AG08396 (cell line): ENCODE data around the gene TBCA.
"Not testable (repeated sequence)": the region's sequence is repeated elsewhere in the genome, so short reads cannot be mapped to it uniquely, and the experiment has no call there.

Source experiments
- DNase-seq: peaks from one replicate; pipeline ENCODE4 v3.0.0; 2012; ENCODE audit warnings: low spot score, mixed read lengths

The TBCA gene

GRCh38 chr5:77772729-77773128, 3.4 kb downstream of the TBCA start:
- DNase-seq = no peak

DNA sequence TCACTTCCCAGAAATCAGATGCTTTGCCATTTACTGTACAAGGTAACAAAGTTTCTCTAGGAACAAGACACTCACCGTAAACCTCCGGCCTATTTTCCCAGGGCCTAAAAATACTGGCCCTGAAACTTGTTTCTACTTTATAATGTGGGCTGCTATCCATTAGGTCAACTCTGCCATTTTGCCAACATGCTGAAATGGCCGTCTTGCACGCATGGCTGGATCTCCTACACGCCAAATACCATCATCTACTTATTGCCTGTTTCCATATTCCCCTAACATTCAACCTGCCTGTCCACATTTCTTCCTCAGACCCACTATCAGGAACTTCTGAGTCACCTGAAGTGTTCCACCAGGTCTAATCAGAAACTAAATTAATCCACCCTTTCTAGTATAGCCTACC, 4.7 kb downstream of the TBCA start:
- no peak for DNase-seq

DNA sequence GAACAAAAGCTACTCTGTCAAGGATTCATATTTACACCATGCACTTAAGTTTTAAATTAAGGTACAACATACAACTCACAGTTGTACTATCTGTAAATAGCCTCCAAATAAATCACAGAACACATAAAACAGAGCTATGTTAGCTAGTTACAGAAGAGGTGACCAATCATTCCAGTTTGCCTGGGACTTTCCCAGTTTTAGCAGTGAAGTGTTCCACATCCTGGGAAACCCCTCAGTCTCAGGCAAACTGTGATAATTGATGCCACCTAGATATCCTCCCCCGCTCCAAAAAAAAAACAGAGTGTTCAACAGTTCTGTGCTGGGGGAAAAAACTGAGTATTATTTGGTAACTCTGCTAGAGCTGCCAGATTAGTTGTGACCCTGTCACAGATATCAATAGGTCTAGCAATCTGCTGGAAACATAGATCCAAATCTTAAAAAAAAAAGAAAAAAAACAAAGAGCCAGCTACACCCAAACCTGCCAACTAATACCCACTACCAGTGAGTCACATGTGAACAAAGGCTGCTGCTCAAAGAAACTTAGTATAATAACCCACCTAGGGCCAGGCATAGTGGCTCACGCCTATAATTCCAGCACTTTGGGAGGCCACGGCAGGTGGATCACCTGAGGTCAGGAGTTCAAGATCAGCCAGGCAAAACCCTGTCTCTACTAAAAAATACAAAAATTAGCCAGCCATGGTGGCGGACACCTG, 5.7 kb downstream of the TBCA start:
- no peak for DNase-seq

DNA sequence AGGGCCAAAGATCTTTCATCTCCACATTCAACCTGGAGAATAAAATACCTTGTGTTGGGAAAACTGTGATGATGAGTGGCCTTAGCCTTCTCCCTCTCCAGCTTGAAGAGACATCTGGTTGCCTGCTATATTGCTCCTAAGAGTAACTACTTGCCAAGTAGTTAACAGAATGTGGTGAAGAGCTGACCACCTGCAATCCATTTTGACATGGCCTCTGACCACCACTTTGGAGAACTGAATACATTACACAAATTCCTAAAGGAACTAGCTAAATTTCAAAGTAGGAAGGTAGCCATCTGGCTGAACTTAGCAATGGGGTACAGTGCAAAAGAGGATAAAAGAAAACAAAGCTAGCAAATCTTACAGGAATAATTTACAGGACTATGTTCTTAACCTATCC, 7.2 kb downstream of the TBCA start:
- DNase-seq = no peak

DNA sequence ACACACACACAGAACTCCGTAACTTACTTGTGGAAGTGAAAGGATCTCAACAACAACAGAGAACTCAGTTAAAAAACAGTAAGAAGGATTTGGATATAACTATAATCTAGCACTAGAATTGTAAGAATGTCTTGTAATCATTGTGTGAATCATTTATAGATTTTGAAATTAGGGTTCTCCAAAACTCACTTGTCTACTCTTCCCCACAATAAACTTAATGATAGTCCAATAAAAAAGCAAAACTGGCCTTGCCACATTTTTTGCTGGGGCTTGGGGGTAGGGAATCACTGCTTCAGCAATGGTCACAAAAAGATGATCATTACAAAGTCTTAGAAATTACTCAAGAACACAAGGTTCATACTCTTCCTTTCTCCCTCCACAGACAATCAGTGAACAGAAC, 8.8 kb downstream of the TBCA start:
- DNase-seq = no peak

DNA sequence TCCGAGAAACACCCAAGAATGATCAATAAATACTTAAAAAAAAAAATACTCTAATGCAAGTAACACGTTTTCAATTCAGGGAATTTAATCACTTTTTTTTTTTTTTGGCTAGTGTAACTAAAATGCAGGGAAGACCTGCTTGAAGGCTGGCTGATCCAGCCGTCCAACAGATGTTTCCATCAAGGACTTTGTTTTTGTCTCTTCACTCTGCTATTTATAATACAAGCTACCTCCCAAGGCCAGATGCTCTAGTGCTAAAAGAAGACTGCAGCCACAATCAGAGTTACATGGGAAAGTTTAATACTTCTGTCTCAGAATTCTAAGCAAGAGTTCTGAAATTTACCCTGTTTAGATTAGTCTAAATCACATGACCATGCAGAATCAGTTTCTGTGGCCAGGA, 14.5 kb downstream of the TBCA start:
- DNase-seq = no peak

- no peak for DNase-seq
Observed at GRCh38 chr5:77758141-77758938, 17.8 kb downstream of the TBCA start.

DNA sequence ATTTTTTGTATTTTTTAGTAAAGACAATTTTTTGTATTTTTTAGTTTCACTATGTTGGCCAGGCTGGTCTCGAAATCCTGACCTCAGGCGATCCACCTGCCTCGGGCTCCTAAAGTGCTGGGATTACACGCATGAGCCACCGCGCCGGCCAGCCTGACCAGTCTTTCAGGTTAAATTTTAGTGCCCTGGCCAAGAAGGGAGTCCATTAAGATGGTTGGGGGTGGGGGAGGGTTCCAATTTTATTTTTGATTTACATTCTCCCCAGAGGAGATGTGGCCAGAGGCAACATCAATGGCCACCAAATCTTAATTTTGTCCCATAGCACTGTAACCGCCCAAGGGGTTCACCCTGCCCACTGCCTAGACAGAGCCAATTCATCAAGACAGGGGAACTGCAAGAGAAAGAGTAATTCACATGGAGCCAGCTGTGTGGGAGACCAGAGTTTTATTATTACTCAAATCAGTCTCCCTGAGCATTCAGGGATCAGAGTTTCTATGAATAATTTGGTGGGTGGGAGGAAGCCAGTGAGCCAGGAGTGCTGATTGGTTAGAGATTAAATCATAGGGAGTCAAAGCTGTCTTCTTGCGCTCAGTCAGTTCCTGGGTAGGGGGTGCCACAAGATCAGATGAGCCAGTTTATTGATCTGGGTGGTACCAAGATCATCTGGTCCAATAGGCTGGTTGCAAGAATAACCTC, 24.7 kb downstream of the TBCA start:
- no peak for DNase-seq

- DNase-seq = not testable (repeated sequence)
Observed at GRCh38 chr5:77750928-77751327, 25.2 kb downstream of the TBCA start.

DNA sequence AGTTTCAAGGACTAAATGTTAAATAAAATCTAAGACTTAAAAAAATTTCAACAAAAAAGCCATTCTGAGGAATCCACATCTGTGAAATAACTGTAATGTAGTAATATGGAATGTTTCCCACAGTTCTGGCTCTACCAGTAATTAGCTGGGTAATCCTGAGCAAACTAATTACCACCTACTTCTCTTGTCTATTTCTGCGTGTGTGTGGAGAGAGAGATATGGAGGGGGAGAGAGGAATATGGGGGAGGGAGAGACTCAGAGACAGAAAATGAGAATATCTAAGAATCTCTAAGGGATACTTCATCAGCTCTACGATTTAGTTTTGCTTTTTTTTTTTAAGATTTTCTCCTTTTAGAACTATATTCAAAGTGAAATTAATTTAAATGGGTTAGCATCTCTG, 28.0 kb downstream of the TBCA start:
- DNase-seq = no peak

DNA sequence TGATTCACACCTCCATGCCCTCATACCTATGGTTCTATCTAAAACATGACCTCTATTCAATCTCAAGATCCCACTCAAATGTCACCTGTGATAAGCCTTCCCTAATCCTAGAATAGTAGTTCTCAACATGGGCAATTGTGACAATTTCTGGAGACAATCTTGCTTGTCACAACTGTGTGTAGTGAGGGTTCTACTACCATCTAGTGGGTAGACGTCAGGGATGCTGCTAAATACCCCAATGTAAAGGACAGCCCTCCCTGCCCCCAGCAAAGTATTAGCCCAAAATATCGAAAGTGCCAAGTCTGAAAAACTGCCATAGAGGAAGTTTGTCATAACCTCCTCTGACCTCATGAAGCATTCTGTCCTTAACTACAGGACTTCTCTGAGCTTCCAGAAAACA, 32.0 kb downstream of the TBCA start:
- DNase-seq = no peak

- DNase-seq = peak; percentile 9
Observed at GRCh38 chr5:77743181-77743580, 33.0 kb downstream of the TBCA start.

GRCh38 chr5:77741608-77742007, 34.5 kb downstream of the TBCA start:
- DNase-seq = no peak

- no peak for DNase-seq
Observed at GRCh38 chr5:77734885-77735284, 41.3 kb downstream of the TBCA start.

DNA sequence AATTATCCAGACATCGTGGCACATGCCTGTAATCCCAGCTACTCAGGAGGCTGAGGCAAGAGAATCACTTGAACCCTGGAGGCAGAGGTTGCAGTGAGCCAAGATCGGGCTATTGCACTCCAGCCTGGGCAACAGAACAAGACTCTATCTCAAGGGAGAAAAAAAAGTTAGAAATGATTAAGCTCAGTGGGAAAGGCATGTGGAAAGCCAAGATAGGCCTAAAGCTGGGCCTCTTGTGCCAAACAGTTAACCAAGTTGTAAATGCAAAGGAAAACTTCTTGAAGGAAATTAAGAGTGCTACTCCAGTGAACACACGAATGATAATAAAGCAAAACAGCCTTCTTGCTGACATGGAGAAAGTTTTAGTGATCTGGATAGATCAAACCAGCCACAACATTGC, 43.0 kb downstream of the TBCA start:
- no peak for DNase-seq

DNA sequence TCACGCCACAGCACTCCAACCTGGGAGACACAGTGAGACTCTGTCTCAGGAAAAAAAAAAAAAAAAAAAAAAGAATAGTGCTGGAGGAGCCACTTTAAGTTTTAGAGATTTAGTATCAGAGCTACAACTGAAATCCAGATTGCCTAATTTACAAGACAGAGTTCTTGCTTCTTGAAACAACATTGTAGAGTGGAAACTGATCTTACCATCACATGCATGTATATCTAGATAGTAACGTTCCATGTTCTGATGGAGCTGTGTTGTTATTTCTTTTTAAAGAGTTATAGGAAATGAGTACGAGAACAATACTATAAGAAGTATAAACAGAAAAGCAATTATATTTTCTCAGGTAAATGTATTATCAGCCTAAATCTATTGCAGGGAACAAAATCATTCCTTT, 48.9 kb downstream of the TBCA start:
- DNase-seq = no peak

- DNase-seq = no peak
Observed at GRCh38 chr5:77725616-77726015, 50.5 kb downstream of the TBCA start.

GRCh38 chr5:77724934-77725333, 51.2 kb downstream of the TBCA start:
- DNase-seq = no peak

DNA sequence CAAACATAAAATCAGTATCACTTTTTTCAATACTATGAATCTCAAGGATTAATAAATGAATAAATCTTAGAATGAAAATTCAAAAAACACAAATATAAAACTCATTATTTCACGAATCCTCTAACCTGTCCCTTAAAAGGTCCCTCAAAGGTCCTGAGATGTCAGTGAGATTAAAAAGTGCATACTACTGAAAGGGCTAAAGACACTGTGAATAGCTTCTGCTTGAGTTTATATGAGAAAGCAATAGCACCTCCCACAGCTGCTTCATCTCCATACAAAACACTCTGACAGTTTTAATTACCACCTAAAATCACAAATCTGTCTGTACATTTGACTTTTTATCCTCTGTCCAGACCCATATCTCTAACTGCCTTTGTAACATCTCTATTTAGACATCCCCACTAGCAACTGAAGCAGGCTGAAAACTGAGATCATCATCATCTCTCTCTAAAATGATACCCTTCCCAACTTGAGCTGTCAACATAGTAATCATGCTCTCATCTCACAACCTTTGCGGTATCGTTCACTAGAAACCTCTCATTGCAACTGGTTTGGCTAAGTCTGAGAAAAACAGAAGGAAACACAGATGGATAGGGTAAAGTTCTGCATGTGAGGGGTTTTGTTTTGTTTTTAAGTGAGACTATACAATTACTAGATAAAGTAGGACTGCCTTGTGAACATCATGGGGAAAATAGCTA, 56.3 kb downstream of the TBCA start:
- no peak for DNase-seq

- DNase-seq = no peak
Observed at GRCh38 chr5:77718934-77719610, 57.1 kb downstream of the TBCA start.

GRCh38 chr5:77709993-77710685, 66.0 kb downstream of the TBCA start:
- no peak for DNase-seq
